A673 (cell line): ENCODE results near the gene CMYA5. TPM values are rescaled to one million over a fixed set of nuclear protein-coding genes. Genes with fewer than 3 reads are reported as not detected.

Experiments used
- BruUV-seq: library from RNA; stranded (reverse); fragments of 400-500 nt; replicated peaks from 2 replicates; lab custom pipeline; 2021; lab: Mats Ljungman, UMichigan
- CTCF ChIA-PET: fragments of 300-600 bp; sonication (Branson Sonifier 250); formaldehyde crosslinking; loops from one replicate; lab custom pipeline; 2022; ENCODE audit warnings: antibody characterized with exemption; lab: Charles Lee
- POLR2A ChIA-PET: fragments of 300-600 bp; sonication (Branson Sonifier 250); formaldehyde crosslinking; loops from one replicate; lab custom pipeline; 2022; ENCODE audit warnings: antibody characterized with exemption; ENCODE audit not compliant: low non-redundant PET; lab: Charles Lee
- DNase-seq: peaks from one replicate; pipeline ENCODE4 v3.0.0-alpha.2; 2015; ENCODE audit warnings: low spot score
- H3K27ac ChIP-seq: fragments of 200-600 bp; sonication (generic); 2 replicates; pipeline ENCODE4 v1.5.1; 2016; ENCODE audit warnings: mixed run types, low read depth, mild to moderate bottlenecking, mixed read lengths, antibody characterized with exemption, low read length; ENCODE audit not compliant: poor library complexity, severe bottlenecking
- H3K27me3 ChIP-seq: fragments of 200-600 bp; sonication (generic); replicated peaks from 2 replicates; pipeline ENCODE4 v1.6.1; 2017; ENCODE audit warnings: mixed run types, low read depth, mild to moderate bottlenecking, mixed read lengths, antibody characterized with exemption, low read length; ENCODE audit not compliant: insufficient read depth, poor library complexity
- H3K36me3 ChIP-seq: fragments of 200-600 bp; sonication (generic); 2 replicates; pipeline ENCODE4 v1.6.1; 2016; ENCODE audit warnings: mixed run types, mild to moderate bottlenecking, mixed read lengths, antibody characterized with exemption, low read length; ENCODE audit not compliant: insufficient read depth, poor library complexity, severe bottlenecking
- H3K4me1 ChIP-seq: fragments of 200-600 bp; sonication (generic); 2 replicates; pipeline ENCODE4 v1.6.1; 2017; ENCODE audit warnings: mixed run types, mild to moderate bottlenecking, mixed read lengths, antibody characterized with exemption, low read length; ENCODE audit not compliant: insufficient read depth, poor library complexity, severe bottlenecking
- H3K4me3 ChIP-seq: fragments of 200-600 bp; sonication (generic); 2 replicates; pipeline ENCODE4 v1.5.1; 2016; ENCODE audit warnings: low read depth, mixed run types, mild to moderate bottlenecking, mixed read lengths, low read length; ENCODE audit not compliant: poor library complexity, severe bottlenecking
- H3K9me3 ChIP-seq: fragments of 200-600 bp; sonication (generic); 2 replicates; pipeline ENCODE4 v1.6.1; 2016; ENCODE audit warnings: mixed run types, low read depth, mild to moderate bottlenecking, mixed read lengths, antibody characterized with exemption, low read length; ENCODE audit not compliant: poor library complexity, severe bottlenecking
- CTCF ChIP-seq: fragments of 300-800, 200-600 bp; sonication (generic); conservative IDR thresholded peaks from 2 replicates; pipeline ENCODE4 v1.5.1; 2017; ENCODE audit warnings: low read depth, mild to moderate bottlenecking, antibody characterized with exemption, low read length, moderate library complexity, mixed read lengths
- EZH2 ChIP-seq: fragments of 200-600 bp; sonication (generic); IDR thresholded peaks from 2 replicates; pipeline ENCODE4 v1.6.1; 2017; ENCODE audit warnings: borderline replicate concordance, low read depth, mild to moderate bottlenecking, mixed read lengths, antibody characterized with exemption, low read length; ENCODE audit not compliant: poor library complexity, severe bottlenecking
- intact Hi-C: fragments of 100-400 bp; cut with micrococcal nuclease; formaldehyde crosslinking; loops from one replicate; pipeline ENCODE4 v1.10.0; 2022; ENCODE audit not compliant: unreplicated experiment
- total RNA-seq: library from RNA; stranded (reverse); gene quantifications from 2 replicates; pipeline ENCODE4 v1.2.3, GENCODE V29; 2021

Gene CMYA5
- total RNA-seq, 1 experiment from 2014 or later, result 0.41 TPM

DNA sequence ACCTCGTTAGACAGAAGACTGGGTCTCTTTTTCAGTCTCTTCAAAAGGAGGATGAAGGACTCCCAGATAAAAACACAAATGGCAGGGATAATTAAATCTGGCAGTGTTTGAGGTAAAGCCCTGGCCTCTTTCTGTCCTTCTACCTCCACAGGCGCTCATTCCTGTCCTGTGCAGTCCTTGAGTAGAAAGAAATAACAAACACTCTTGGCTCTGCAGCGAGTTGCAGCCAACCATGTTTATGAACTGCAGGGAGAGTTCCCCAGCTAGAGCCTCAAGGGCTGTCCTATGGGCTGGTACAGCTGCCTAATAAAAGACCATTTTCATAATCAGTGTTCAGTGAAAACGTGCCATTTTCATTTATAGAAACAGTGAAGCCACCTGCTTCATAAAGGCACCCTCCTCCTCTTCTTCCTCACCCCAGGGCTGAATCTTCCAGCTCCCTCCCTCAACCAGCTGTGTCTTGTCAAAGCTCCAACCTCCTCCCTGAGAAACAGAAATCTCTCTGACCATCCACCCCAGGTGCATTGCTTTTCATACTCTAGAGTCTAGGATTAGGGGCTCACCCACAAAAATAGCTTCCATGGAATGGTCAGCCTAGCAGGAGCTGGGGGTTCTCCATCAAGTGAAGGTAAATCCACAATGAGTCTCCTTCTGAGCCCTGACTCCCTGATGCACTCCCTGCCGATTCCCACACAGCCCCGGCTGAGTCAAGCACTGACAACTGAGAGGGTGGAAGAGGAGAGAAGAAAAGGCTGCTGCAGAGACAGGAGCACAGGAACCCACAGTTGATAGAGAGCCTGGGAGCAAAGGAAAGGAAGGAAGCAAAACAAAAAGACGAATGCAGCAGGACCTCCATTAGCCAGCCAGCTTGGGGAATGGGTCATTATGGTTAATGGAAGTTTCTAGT is 150.7 kb downstream of the CMYA5 start:
- intact Hi-C loops, result no loop called here
- H3K4me1 ChIP-seq, result no peaks in the 10 kb centered on the region
- no peaks in the 10 kb centered on the region for H3K9me3 ChIP-seq
- ChIA-PET CTCF (interaction anchor here (0.5 kb wide), 1 partner anchor 458 kb away, joined by 3 read pairs; no protein-coding TSS in a partner anchor), POLR2A (no interaction called here)
- no peaks in the 10 kb centered on the region for H3K27me3 ChIP-seq
- DNase-seq, result no peak
- no peak overlapping the region for H3K4me3 ChIP-seq
- H3K27ac ChIP-seq, result no peak overlapping the region
- no TSS peak for BruUV-seq
- TF ChIP-seq CTCF, result no peak
- TF ChIP-seq EZH2, result no peak
- H3K36me3 ChIP-seq, result no peaks in the 10 kb centered on the region

DNA sequence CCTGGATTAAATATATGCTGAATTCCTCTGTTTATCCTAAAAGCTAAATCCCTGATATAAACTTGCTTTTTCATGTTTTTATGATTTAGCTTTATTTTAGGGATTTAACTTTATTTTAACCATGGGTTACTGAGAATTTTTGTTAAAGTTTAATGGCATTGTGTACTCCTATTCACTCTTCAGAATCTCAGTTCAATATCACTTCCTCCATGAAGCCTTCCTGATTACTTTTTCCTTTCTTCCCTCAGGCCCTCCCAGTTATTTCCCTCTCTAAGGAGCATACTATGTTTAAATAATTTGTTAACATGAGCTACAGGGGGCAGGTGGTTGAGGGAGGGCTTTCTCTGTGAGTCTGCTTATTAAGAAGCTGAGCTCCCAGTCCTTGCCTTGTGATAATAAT is 151.5 kb downstream of the CMYA5 start:
- no peak for DNase-seq
- CTCF ChIA-PET, result interaction anchor here (0.6 kb wide), 1 partner anchor 440 kb away, joined by 5 read pairs; no protein-coding TSS in a partner anchor
- no TSS peak for BruUV-seq

More for the DNA sequence above, 151.5 kb downstream of the CMYA5 start:
- H3K36me3 ChIP-seq, result no peaks in the 10 kb centered on the region
- intact Hi-C loops, result no loop called here
- H3K27ac ChIP-seq, result no peak overlapping the region
- POLR2A ChIA-PET, result no interaction called here
- no peak overlapping the region for H3K4me3 ChIP-seq
- H3K27me3 ChIP-seq, result no peaks in the 10 kb centered on the region
- H3K9me3 ChIP-seq, result no peaks in the 10 kb centered on the region
- TF ChIP-seq CTCF (no peak), EZH2 (no peak)
- H3K4me1 ChIP-seq, result no peaks in the 10 kb centered on the region
